CD4-positive, alpha-beta T cell treated with Interleukin-10 for 1 hour (primary cell): ENCODE results near the gene METAP1.
"Not testable (repeated sequence)": the region's sequence is repeated elsewhere in the genome, so short reads cannot be mapped to it uniquely, and the experiment has no call there.

Experiments
- DNase-seq: peaks from one replicate; pipeline ENCODE4 v3.0.0-alpha.2; 2020

The METAP1 gene

GRCh38 chr4:99102634-99103033 lies 107.1 kb downstream of the METAP1 start:
- no peak for DNase-seq

DNA sequence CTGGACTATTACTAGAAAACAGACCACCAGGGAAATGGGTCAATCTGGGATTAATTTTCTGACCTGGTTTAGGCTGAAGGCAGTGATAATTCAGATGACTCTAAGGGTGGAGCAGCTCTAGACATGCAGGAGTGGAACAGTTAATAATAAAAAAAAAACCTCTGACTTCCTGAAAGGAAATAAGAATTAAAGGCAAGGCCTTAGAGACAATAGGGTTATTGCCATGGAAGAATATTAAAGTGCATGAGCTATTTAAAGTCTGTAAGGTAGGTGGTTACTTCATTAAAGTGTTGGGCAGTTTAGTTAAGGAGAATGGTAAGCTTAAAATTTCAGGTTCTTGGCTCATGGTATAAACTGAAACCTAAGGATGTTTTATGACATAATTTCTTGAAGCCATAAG lies 107.6 kb downstream of the METAP1 start:
- DNase-seq, result no peak

DNA sequence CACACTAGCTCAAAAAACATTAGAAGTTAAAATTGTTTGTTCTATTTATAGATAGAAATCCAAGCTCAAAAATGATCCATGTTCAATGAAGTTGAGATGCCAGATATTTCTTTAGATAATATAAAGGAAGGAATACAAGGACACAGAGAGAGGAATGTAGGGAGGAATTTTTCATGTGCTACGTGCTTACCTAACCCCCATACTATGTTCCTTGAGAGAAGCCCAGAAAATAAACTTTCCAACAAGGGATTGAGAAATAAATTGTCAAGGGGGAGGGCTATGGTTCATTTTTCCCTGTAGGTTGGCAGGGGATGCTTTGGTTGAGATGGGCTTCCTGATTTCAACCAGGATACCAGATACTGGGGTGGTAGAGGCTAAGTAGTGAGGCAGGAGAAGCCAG lies 108.6 kb downstream of the METAP1 start:
- DNase-seq, result no peak

DNA sequence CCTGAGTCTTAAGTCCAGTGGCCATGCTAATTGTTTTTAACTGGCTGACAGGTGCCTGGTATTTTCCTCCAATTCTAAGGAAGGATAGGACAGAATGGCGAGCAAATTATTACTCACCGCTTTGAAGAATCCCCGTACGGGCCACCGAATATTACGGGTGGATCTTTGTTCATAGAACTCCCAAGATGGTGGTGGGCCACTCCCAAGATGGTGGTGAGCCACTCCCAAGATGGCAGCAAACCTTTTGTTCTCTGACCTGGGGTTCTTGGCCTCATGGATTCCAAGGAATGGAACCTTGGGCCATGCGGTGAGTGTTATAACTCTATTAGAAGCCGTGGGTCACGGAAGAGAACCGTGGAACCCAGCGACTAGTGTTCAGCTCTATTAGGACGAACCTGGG lies 113.8 kb downstream of the METAP1 start:
- DNase-seq, result not testable (repeated sequence)
